HepG2 (cell line): ENCODE measurements around the gene SELENOS.

ENCODE experiments used
- CTCF ChIP-seq: sonication (generic); formaldehyde crosslinking; IDR thresholded peaks from 2 replicates; pipeline ENCODE4 v1.5.0; 2020; ENCODE audit warnings: mild to moderate bottlenecking, missing genetic modification reagents, moderate library complexity
- EZH2 ChIP-seq: conservative IDR thresholded peaks from 2 replicates; pipeline ENCODE4 v1.6.1; 2012; ENCODE audit warnings: mild to moderate bottlenecking, low read depth, low read length, moderate library complexity
- HNRNPH1 ChIP-seq: fragments of 200-400 bp; formaldehyde crosslinking; optimal IDR thresholded peaks from 2 replicates; pipeline ENCODE3; 2017; ENCODE audit warnings: mild to moderate bottlenecking, low read depth, low read length
- HOXA5 ChIP-seq: sonication (generic); formaldehyde crosslinking; IDR thresholded peaks from 2 replicates; pipeline ENCODE4 v1.4.0; 2020; ENCODE audit warnings: missing genetic modification reagents
- KDM5B ChIP-seq: sonication (generic); formaldehyde crosslinking; IDR thresholded peaks from 2 replicates; pipeline ENCODE4 v1.4.0; 2020; ENCODE audit warnings: missing genetic modification reagents, mild to moderate bottlenecking, borderline replicate concordance
- MYC ChIP-seq: sonication (generic); formaldehyde crosslinking; IDR thresholded peaks from 2 replicates; pipeline ENCODE4 v1.9.0; 2021; ENCODE audit warnings: missing genetic modification reagents, borderline replicate concordance
- NR2C2 ChIP-seq: sonication (generic); formaldehyde crosslinking; IDR thresholded peaks from 2 replicates; pipeline ENCODE4 v1.4.0; 2020; ENCODE audit warnings: missing genetic modification reagents, mild to moderate bottlenecking, moderate library complexity, borderline replicate concordance
- RFX3 ChIP-seq: IDR thresholded peaks from 2 replicates; pipeline ENCODE4 v1.6.1; 2016; ENCODE audit warnings: missing biosample characterization, missing genetic modification reagents
- SP1 ChIP-seq, 2 experiments: fragments of 450-650 bp in 1 of 2; sonication (generic) in 1 of 2; formaldehyde crosslinking in 1 of 2; IDR thresholded peaks; 2 replicates each; pipeline versions ENCODE4 v1.4.0 to v1.6.1; 2016 to 2020; ENCODE audit warnings: missing genetic modification reagents in 1 of 2
- U2AF1 ChIP-seq: fragments of 200-400 bp; formaldehyde crosslinking; optimal IDR thresholded peaks from 2 replicates; pipeline ENCODE3; 2017; ENCODE audit warnings: mild to moderate bottlenecking, low read depth, low read length
- ZBTB43 ChIP-seq: sonication (generic); formaldehyde crosslinking; conservative IDR thresholded peaks from 2 replicates; pipeline ENCODE4 v1.4.0; 2020; ENCODE audit warnings: missing genetic modification reagents
- ZFYVE20 ChIP-seq: sonication (generic); formaldehyde crosslinking; IDR thresholded peaks from 2 replicates; pipeline ENCODE4 v1.8.0; 2023; ENCODE audit warnings: low read depth, mild to moderate bottlenecking, moderate library complexity, missing genetic modification reagents, borderline replicate concordance
- ZNF431 ChIP-seq: sonication (generic); formaldehyde crosslinking; IDR thresholded peaks from 2 replicates; pipeline ENCODE4 v1.9.0; 2022; ENCODE audit warnings: missing genetic modification reagents, low read depth, mild to moderate bottlenecking, borderline replicate concordance
- ZNF816 ChIP-seq: sonication (generic); formaldehyde crosslinking; IDR thresholded peaks from 2 replicates; pipeline ENCODE4 v1.8.0; 2022; ENCODE audit warnings: missing genetic modification reagents, mild to moderate bottlenecking, borderline replicate concordance

- TF ChIP-seq ZFYVE20 (CRISPR knock-in tag) = no peak
- TF ChIP-seq HNRNPH1 = no peak
- no peak for TF ChIP-seq ZNF431 (CRISPR knock-in tag)
- TF ChIP-seq RFX3 (CRISPR knock-in tag) = no peak
- TF ChIP-seq NR2C2 (CRISPR knock-in tag) = no peak
- TF ChIP-seq CTCF (CRISPR knock-in tag) = no peak
- no peak for TF ChIP-seq SP1 (IDR thresholded peaks at IDR 0.05)
- TF ChIP-seq SP1 (CRISPR knock-in tag; IDR thresholded peaks at IDR 0.05) = no peak
- TF ChIP-seq HOXA5 (CRISPR knock-in tag) = no peak
- no peak for TF ChIP-seq EZH2
- no peak for TF ChIP-seq ZBTB43 (CRISPR knock-in tag)
- no peak for TF ChIP-seq ZNF816 (CRISPR knock-in tag)
- TF ChIP-seq MYC (CRISPR knock-in tag) = no peak
- TF ChIP-seq KDM5B (CRISPR knock-in tag) = no peak
- no peak for TF ChIP-seq U2AF1
Measured at GRCh38 chr15:101266787-101267186, 10.5 kb downstream of the SELENOS start.
